ENCODE results near the gene SLC12A3.

GRCh38 chr16:56842133-56842532 is 22.9 kb upstream of the SLC12A3 start:
- TF ChIP-seq CTCF (IDR thresholded peaks at IDR 0.05) (no peak), POLR2A (IDR thresholded peaks at IDR 0.05) (no peak)
